NCI-H2227 treated with DMSO at 0.1 percent for 48 hours (cell line): Measurements from ENCODE around the gene TMEM98.
"Not testable (repeated sequence)": the region's sequence is repeated elsewhere in the genome, so short reads cannot be mapped to it uniquely, and the experiment has no call there.

Experiments
- DNase-seq: peaks from one replicate; lab custom pipeline; 2025; lab: John Stamatoyannopoulos, UW

The TMEM98 gene

DNA sequence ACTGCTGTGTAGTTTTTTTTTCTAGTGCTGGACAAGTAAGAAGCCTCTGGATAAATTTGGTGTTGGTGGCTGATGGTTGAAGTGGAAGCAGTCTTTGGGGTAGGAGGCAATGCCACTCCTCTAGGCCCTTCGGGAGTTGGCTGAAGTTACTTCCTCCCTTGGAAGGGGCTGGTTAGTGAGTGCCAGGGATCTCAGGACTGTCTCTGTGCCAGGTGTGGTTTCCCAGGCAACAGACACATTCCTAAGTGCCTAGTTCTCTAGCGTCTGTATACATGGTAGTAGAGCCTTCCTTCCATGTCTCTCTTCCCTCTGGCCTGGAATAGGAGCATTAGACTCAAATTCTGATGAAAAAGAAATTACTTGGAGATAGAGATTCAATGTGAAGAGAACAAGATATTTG is 15.3 kb downstream of the TMEM98 start:
- no peak for DNase-seq

DNA sequence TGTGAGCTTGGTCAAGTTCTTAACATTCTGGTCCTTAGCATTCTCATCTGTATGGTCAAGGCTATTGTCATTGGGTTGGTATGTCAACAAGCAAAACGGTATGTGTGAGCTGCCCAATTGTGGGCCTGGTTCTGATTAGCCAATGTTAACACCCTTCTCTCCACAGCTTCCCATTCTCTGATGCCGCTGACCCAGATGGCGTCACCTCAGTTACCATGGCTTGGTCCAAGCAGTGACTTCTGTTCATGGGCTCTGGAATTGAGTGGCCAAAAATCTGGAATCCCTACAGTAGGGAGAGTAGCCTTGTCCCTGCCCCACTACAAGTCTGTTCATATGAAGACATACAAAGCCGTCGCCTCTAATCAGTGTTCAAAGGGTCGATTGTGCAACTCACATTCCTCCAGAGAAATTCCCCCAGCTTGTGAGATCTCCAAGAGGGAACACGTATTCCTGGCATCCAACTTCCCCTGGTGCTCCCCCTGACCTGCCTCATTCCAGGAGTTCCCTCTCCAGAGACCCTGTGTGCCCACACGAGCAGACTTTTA is 15.8 kb downstream of the TMEM98 start:
- no peak for DNase-seq

GRCh38 chr17:32944248-32945020 is 16.5 kb downstream of the TMEM98 start:
- no peak for DNase-seq

GRCh38 chr17:32946375-32947135 is 18.6 kb downstream of the TMEM98 start:
- no peak for DNase-seq

- no peak for DNase-seq
Observed at GRCh38 chr17:32947736-32948135, 19.8 kb downstream of the TMEM98 start.

- no peak for DNase-seq
Observed at GRCh38 chr17:32949181-32949580, 21.2 kb downstream of the TMEM98 start.

DNA sequence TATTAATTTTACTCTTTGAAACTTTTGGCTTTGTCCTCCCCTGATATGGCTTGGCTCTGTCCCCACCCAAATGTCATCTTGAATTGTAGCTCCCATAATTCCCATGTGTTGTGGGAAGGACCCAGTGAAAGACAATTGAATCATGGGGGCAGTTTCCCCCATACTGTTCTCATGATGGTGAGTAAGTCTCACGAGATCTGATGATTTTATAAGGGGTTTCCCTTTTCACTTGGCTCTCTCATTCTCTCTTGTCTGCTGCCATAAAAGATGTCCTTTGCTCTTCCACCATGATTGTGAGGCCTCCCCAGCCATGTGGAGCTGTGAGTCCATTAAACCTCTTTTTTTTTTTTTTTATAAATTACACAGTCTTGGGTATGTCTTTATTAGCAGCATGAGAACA is 24.5 kb downstream of the TMEM98 start:
- DNase-seq, result not testable (repeated sequence)

DNA sequence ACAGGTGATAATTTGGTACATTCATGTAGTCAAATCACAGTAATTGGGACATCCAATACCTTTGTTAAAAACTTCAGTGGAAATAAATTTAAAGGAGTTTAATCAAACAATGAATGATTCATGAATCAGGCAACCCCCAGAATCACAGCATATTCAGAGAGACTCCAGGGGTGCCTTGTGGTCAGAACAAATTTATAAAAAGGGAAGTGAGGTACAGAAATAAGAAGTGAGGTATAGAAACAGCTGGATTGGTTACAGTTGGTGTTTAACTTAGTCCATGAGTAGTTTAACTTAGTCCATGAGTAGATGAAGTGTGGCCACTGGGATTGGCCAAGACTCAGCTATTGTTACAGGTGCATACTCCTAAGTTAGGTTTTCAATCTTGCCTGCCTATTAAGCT is 25.1 kb downstream of the TMEM98 start:
- no peak for DNase-seq

GRCh38 chr17:32953857-32954256 is 25.9 kb downstream of the TMEM98 start:
- no peak for DNase-seq

DNA sequence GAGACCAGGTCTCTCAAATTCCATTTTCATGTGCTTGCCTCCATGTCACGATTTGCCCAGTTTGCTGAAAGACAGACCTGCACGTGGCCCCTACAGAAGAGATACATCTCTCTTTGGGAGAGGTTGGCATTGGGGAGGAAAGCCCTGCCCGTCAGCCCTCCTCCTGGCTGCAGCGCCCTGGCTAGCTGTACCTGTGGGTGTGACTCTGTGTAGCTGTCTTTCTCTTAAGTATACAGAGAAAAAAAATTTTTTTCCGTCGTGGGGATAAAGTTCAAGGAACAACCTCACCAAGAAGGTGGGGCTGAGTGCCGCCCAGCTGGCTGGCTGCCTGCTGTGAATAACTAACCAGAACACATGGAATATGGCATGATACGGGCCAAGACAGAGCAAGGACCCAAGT is 26.5 kb downstream of the TMEM98 start:
- no peak for DNase-seq

GRCh38 chr17:32955155-32955554 is 27.2 kb downstream of the TMEM98 start:
- no peak for DNase-seq

DNA sequence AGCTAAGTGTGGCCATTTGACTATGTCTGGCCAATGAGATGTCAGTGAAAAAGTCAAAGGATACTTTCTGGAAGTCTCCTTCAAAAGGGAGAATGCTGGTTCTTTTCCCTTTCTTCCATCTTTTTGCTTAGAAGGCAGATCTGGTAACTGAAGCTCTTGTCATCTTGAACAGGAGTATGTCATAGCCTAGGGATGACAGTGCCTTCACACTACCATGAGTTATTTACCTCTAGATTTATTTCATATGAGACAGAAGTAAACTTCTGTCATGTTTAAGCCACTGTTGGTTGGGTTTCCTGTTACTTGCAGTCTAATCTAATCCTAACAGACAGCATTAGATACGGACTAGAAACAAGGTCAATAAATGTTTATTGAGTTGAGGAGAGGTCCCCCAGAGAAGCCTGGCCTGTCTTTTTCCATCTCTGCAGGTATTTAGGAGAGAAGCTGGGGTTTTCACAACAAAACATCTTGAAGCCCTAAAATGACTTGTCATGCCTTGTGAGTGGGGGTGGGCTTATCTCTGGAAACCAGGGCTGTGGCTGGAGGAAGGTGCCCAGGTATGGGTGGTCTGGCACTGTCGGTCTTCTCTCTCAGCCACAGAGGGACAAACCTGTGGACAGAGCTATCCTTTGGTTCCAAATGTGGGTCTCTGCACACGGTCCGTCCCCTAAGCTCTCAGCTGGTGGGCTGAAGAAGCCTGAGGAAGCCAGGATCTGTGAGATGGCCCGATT is 28.5 kb downstream of the TMEM98 start:
- no peak for DNase-seq

- no peak for DNase-seq
Observed at GRCh38 chr17:32958418-32958817, 30.5 kb downstream of the TMEM98 start.

DNA sequence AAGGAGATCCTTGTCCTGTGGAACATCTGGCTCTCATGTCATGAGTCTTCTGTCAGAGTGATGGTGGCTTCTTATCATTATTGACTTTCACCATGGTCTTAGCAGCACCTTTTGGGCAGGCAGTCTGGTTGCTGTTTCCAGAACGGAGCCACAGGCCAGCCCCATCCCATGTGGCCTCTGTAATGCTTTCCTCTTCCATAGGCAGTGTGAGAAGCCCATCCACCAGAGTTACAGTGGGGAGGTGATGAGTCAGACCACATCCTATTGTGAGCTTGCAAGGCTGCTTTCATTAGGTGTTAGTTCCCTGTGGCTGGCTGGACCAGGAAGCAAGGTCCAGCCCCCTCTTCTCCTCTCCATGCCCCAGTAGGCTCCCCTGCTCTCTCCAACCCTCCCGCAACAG is 32.9 kb downstream of the TMEM98 start:
- DNase-seq, result no peak

DNA sequence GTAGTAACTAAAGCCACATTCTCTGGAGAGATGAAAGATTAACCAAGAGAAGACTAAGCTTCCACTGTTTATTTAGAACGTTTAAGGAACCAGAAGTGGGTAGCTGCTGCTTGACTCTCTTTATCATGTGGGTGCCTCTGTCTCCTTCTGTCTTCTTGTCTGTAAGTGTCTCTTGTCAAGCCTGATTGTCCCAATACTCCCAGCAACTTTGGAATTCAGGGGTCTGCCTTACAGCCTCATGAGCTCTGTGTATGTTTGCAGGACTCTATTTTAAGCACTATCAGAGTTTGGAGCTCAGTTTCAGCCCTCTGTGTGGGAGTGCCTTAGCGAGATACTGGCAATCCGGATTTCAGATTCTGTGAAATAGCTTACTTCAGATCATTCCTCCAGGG is 34.4 kb downstream of the TMEM98 start:
- no peak for DNase-seq

DNA sequence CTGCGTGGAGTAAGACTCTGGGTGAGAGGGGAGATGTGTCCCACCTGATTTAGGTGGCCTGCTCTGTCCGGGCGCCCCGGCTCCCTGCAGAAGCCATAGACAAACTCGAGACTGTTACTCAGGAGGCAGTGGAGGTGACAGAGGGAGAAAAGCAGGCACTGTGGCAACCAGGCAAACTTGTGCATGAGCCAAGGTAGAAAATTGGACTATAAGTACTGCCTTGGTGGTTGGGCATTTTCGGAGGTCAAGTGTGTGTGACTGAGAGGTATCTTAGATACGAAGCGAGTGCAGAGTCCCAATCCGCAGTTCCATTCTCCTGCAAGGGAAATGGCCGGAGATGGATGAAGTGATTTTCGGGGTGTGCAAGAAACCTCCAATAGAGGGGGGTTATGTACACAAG is 36.6 kb downstream of the TMEM98 start:
- no peak for DNase-seq

- DNase-seq, result not testable (repeated sequence)
Observed at GRCh38 chr17:32969231-32969630, 41.3 kb downstream of the TMEM98 start.

GRCh38 chr17:32970281-32970680 is 42.3 kb downstream of the TMEM98 start:
- DNase-seq, result no peak

GRCh38 chr17:32971171-32971570 is 43.2 kb downstream of the TMEM98 start:
- DNase-seq, result no peak

- no peak for DNase-seq
Observed at GRCh38 chr17:32976131-32976530, 48.2 kb downstream of the TMEM98 start.

- no peak for DNase-seq
Observed at GRCh38 chr17:32976605-32977004, 48.7 kb downstream of the TMEM98 start.

GRCh38 chr17:32980230-32980629 is 52.3 kb downstream of the TMEM98 start:
- no peak for DNase-seq

DNA sequence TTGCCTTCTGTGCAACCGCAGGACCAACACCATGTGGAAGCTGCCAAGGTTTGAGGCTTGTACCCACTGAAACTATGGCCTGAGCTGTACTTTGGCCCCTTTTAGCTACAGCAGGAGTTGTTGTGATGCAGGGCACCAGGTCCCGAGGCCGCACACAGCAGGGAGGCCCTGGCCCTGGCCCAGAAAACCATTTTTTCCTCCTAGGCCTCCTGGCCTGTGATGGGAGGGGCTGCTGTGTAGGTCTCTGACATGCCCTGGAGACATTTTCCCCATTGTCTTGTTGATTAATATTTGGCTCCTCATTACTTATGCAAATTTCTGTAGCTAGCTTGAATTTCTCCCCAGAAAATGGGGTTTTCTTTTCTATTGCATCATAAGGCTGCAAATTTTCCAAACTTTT is 53.7 kb downstream of the TMEM98 start:
- DNase-seq, result not testable (repeated sequence)
